Sigmoid colon (tissue), 4 donors: ENCODE measurements around the gene RAB12.

ENCODE experiments used
- EP300 ChIP-seq, 4 donors: sonication (generic); formaldehyde crosslinking; IDR thresholded peaks; one replicate each; pipeline ENCODE4 v1.6.1; 2017; ENCODE audit warnings: antibody characterized with exemption in 4 of 4
- POLR2A ChIP-seq, 2 donors: fragments of 450-650 bp; IDR thresholded peaks; one replicate each; pipeline ENCODE4 v1.6.1; 2016; ENCODE audit warnings: antibody characterized with exemption in 2 of 2, mild to moderate bottlenecking in 2 of 2, moderate library complexity in 2 of 2
- POLR2AphosphoS5 ChIP-seq, 4 donors: sonication (generic); formaldehyde crosslinking; IDR thresholded peaks; one replicate each; pipeline ENCODE4 v1.6.1; 2017; ENCODE audit warnings: antibody characterized with exemption in 4 of 4
- TF ChIP-seq, protein P1 (sequence below), 4 experiments: fragments of 450-650 bp in 3 of 4; fragments of 200-600 bp in 1 of 4; IDR thresholded peaks; one replicate each; pipeline ENCODE4 v1.5.1; 2016 to 2019; ENCODE audit warnings: antibody characterized with exemption in 4 of 4, mild to moderate bottlenecking in 3 of 4, moderate library complexity in 2 of 4

- TF ChIP-seq, protein P1, sequence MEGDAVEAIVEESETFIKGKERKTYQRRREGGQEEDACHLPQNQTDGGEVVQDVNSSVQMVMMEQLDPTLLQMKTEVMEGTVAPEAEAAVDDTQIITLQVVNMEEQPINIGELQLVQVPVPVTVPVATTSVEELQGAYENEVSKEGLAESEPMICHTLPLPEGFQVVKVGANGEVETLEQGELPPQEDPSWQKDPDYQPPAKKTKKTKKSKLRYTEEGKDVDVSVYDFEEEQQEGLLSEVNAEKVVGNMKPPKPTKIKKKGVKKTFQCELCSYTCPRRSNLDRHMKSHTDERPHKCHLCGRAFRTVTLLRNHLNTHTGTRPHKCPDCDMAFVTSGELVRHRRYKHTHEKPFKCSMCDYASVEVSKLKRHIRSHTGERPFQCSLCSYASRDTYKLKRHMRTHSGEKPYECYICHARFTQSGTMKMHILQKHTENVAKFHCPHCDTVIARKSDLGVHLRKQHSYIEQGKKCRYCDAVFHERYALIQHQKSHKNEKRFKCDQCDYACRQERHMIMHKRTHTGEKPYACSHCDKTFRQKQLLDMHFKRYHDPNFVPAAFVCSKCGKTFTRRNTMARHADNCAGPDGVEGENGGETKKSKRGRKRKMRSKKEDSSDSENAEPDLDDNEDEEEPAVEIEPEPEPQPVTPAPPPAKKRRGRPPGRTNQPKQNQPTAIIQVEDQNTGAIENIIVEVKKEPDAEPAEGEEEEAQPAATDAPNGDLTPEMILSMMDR (IDR thresholded peaks at IDR 0.05): no peak
- no peak for TF ChIP-seq POLR2A (IDR thresholded peaks at IDR 0.05)
- TF ChIP-seq EP300 (IDR thresholded peaks at IDR 0.05): no peak
- TF ChIP-seq POLR2AphosphoS5 (IDR thresholded peaks at IDR 0.05): no peak
These were observed 5.3 kb upstream of the RAB12 start for GRCh38 chr18:8603663-8604520.
